ENCODE data around the gene LAMA2. TPM values are rescaled to one million over a fixed set of nuclear protein-coding genes. Genes with fewer than 3 reads are reported as not detected.

Gene LAMA2
- total RNA-seq, 1 donor from 2014 or later, result 18.0 TPM

- no peak for DNase-seq (ENCODE audit: extremely low spot score, unreplicated experiment)
- Mint-ChIP-seq H3K9me3 (ENCODE audit: unreplicated experiment) (no peaks in the 10 kb centered on the region), H3K4me1 (ENCODE audit: unreplicated experiment) (no peaks in the 10 kb centered on the region), H3K27ac (ENCODE audit: unreplicated experiment) (no peak overlapping the region), H3K36me3 (ENCODE audit: unreplicated experiment) (no peaks in the 10 kb centered on the region), H3K4me3 (ENCODE audit: unreplicated experiment) (no peak overlapping the region), H3K27me3 (ENCODE audit: unreplicated experiment) (no peaks in the 10 kb centered on the region)
- no peak for TF ChIP-seq CTCF (IDR thresholded peaks at IDR 0.05)
These were observed 467.3 kb downstream of the LAMA2 start for GRCh38 chr6:129350278-129350677.

- no peaks in the 10 kb centered on the region for H3K9me3 Mint-ChIP-seq (ENCODE audit: unreplicated experiment)
- peaks cover 3% of the 10 kb centered on the region for H3K27me3 Mint-ChIP-seq (ENCODE audit: unreplicated experiment)
- DNase-seq (ENCODE audit: extremely low spot score, unreplicated experiment), result no peak
- H3K4me1 Mint-ChIP-seq (ENCODE audit: unreplicated experiment), result no peaks in the 10 kb centered on the region
- H3K4me3 Mint-ChIP-seq (ENCODE audit: unreplicated experiment), result no peak overlapping the region
- TF ChIP-seq CTCF (IDR thresholded peaks at IDR 0.05), result no peak
- no peak overlapping the region for H3K27ac Mint-ChIP-seq (ENCODE audit: unreplicated experiment)
- no peaks in the 10 kb centered on the region for H3K36me3 Mint-ChIP-seq (ENCODE audit: unreplicated experiment)
These were observed 468.9 kb downstream of the LAMA2 start for GRCh38 chr6:129351807-129352206.

GRCh38 chr6:129353067-129353466 lies 470.1 kb downstream of the LAMA2 start:
- no peak for TF ChIP-seq CTCF (IDR thresholded peaks at IDR 0.05)
- Mint-ChIP-seq H3K9me3 (ENCODE audit: unreplicated experiment) (no peaks in the 10 kb centered on the region), H3K4me1 (ENCODE audit: unreplicated experiment) (no peaks in the 10 kb centered on the region), H3K27me3 (ENCODE audit: unreplicated experiment) (peaks cover 9% of the 10 kb centered on the region), H3K36me3 (ENCODE audit: unreplicated experiment) (no peaks in the 10 kb centered on the region), H3K27ac (ENCODE audit: unreplicated experiment) (no peak overlapping the region), H3K4me3 (ENCODE audit: unreplicated experiment) (no peak overlapping the region)
- no peak for DNase-seq (ENCODE audit: extremely low spot score, unreplicated experiment)

GRCh38 chr6:129356129-129356528 lies 473.2 kb downstream of the LAMA2 start:
- no peak for TF ChIP-seq CTCF (IDR thresholded peaks at IDR 0.05)
- no peak for DNase-seq (ENCODE audit: extremely low spot score, unreplicated experiment)
- Mint-ChIP-seq H3K27me3 (ENCODE audit: unreplicated experiment) (peaks cover 22% of the 10 kb centered on the region), H3K36me3 (ENCODE audit: unreplicated experiment) (no peaks in the 10 kb centered on the region), H3K27ac (ENCODE audit: unreplicated experiment) (no peak overlapping the region), H3K9me3 (ENCODE audit: unreplicated experiment) (no peaks in the 10 kb centered on the region), H3K4me3 (ENCODE audit: unreplicated experiment) (no peak overlapping the region), H3K4me1 (ENCODE audit: unreplicated experiment) (no peaks in the 10 kb centered on the region)

- H3K36me3 Mint-ChIP-seq (ENCODE audit: unreplicated experiment), result no peaks in the 10 kb centered on the region
- H3K27me3 Mint-ChIP-seq (ENCODE audit: unreplicated experiment), result peaks cover 31% of the 10 kb centered on the region
- H3K27ac Mint-ChIP-seq (ENCODE audit: unreplicated experiment), result no peak overlapping the region
- no peak for DNase-seq (ENCODE audit: extremely low spot score, unreplicated experiment)
- no peak for TF ChIP-seq CTCF (IDR thresholded peaks at IDR 0.05)
- no peak overlapping the region for H3K4me3 Mint-ChIP-seq (ENCODE audit: unreplicated experiment)
- no peaks in the 10 kb centered on the region for H3K9me3 Mint-ChIP-seq (ENCODE audit: unreplicated experiment)
- H3K4me1 Mint-ChIP-seq (ENCODE audit: unreplicated experiment), result no peaks in the 10 kb centered on the region
These were observed 477.1 kb downstream of the LAMA2 start for GRCh38 chr6:129359811-129360681.

Measured in osteocyte (in vitro differentiated cells).